Measurements from ENCODE around the gene SPAG16.
A peak's percentile ranks its signal among the peaks of the same experiment; 100 is the strongest.

SPAG16 gene

DNA sequence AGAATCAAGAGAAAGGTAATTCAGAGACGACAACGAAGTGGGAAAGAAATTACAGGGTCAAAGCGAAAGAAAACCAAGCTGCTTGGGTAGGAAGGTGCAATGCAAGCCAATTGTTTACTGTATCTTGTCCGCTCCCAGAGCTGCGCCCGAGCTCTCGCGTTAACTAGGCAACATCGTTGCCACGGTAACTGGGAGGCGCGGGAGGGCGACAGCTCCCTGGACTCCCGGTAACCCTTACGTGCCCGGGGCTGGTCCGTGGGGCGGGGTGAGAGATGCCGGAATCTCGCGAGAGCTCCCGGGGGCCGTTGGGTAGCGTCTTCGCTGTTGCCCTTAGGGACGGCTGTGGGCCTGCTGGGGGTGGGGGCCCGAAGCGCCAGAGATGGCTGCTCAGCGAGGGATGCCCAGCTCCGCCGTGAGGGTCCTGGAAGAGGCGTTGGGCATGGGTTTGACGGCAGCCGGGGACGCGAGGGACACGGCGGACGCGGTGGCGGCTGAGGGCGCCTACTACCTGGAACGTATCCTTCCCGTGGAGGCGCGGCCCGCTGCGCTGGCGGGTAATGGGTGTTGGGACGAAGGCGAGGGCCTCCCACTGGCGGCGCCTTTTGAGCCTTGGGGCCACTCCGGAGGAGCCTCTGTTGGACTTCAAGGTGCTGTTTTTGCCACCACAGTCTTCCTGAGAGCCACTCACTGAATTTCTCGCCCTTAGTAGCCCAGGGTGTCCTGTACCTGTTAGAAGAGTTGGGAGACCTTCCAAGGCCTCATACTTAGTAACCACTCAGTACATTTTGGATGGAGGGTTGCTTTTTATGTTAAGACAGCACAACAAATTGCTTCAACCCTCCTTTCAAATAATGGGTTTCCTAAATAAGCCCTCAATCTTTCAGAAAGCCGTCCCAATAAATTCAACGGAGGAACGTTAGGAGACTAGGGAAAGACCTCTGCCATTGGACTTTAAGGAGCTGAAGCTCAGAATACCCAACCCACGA, at the start of gene SPAG16:
Gene SPAG16 (plus strand): TSS at position 360 of the 986 bp plus-strand sequence.
- peak; percentile 96 to 97 for DNase-seq (ENCODE audit: low read depth in 2 of 2)

DNA sequence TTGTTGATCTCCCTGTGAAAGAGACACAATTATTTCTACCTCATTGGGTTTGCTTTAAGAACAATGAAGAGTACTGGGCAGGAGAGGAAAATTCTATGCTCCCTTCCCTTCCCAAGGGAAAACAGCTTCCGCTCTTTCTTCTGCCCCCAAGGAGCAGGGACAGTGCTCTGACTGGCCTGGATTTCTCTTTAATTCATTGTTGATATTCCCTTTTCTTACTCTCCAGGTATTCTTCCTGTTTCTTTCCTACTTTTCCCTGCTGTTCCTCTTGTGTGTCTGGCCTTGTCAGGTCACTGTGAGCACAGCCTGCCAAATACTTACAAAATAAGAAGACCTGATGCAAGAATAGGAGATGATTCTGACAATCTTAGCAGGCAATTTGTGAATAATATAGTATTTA, 49.6 kb upstream of the SPAG16 start:
- DNase-seq (ENCODE audit: low read depth in 2 of 2): no peak

DNA sequence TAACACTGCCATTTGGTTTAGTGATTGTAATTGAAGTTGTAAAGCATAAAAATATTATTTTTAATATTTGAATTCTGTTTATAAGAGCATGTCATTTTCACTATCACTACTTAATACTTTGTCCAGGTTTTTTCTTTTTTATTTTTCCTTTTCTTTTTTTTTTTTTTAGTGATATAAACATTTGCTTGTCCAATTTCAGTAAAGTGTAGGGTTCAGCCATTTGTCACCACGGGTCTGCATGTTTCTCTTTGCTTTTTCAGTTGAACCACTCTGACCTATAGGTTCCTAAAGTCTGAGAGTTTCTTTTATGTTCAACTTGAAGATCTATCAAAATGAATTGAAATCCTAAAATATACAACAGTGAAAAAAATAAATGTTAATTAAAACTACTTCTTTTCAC, 48.5 kb upstream of the SPAG16 start:
- DNase-seq (ENCODE audit: low read depth in 2 of 2): no peak

DNA sequence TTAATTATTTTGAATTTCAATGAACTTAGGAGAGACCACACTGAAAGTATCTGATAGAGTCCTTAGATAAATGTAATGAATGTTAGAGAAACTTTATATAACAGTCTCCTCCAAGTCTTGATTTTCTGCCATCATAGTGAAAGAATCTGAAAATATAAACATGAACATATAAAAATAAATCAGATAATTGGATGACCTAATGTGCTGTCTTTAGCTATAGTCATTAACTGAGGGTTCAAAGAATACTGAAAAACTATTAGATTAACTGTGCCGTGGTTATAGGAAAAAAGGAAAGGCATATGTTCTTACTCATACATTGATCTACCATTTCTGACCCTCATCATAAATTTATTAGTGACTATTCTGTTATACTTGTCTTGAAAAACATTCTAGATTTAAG, 47.0 kb upstream of the SPAG16 start:
- DNase-seq (ENCODE audit: low read depth in 2 of 2): no peak

DNA sequence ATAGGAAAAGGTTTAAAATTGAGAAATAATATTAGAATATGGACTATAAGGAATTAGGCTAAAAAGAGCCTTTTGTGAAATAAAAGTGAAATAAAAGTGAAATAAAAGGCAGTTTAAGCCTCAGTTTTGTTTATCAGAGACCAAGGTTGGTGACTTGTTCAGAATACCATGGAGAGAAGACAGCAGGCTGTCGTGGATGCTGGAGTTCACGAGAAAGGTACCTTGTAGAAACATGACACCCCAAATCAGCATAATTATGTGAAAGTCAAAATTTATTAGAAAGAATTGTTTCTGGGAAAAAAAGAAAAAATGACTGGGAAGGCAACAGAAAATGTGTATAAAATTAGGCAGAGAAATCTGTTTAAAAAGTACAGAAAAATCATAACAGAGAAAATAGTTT, 46.5 kb upstream of the SPAG16 start:
- DNase-seq (ENCODE audit: low read depth in 2 of 2): no peak

DNA sequence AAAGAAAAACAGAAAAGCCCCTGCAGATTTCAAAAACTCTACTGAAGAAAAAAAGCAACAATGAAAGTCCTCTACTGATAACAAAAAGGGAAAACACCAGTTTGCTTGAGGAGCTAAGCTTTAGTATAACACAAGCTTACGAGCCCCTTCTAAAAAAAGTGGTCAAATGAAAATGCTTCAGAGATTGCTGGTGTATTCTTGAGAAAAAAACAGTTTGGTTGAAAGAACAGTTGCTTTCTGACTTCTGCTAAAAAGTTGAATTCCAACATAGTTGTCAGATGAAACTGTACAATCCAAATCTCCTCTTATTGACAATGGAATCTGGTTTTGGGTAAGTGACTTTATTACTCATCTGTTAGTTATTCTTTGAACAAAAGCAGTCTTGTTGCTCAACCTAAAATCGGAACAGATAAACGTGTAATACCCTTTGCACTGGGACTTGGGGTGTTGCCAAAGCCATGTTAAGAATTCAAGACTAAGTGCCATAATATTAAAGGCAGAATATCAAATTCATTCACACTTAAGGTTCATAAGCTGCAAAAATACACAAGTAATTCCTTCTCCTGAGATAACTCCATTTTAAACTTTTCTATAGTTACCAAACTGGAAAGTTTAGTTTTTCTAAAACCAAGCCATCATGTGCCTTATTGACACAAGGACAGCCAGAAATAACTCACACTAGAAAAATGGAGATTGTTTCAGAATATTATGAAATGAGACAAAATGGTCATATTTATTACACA, 45.3 kb upstream of the SPAG16 start:
- peak; percentile 90 to 91 for DNase-seq (ENCODE audit: low read depth in 2 of 2)

DNA sequence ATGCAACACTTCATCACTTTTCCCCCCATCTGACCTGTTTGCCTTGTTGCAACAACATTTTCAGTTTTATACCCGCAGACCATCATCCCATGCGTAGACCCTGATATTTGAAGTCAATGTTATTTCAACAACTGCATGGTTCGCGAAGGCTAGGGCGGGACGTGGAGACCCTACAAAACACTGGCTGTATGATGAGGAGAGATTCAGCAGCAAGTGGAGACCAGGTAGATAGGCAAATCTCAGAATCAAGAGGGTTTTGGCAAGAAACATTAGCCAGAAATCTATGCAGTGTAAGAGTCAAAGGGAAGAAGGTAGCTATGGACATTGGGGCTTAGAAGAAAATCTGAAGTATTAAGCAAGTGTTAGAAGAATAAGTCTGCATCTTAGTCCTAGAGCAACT, 42.4 kb upstream of the SPAG16 start:
- no peak for DNase-seq (ENCODE audit: low read depth in 2 of 2)

DNA sequence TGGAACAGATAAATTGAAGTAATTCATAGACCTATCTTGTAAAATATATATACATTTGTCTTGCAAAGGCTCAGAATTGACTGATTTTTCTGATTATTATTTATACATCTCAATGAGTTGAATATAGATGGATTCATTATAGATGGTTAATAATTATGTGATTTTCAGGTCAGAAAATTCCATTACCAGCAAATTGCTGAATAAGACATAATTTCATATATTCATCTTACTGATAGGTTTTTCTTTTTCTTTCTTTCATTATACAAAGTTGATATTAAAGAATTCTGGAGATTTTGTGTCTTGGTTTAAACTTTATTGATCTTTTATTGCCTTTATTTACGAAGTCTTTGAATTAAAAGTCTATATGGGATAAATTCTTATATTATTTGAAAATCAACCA, 41.6 kb upstream of the SPAG16 start:
- DNase-seq (ENCODE audit: low read depth in 2 of 2): no peak

DNA sequence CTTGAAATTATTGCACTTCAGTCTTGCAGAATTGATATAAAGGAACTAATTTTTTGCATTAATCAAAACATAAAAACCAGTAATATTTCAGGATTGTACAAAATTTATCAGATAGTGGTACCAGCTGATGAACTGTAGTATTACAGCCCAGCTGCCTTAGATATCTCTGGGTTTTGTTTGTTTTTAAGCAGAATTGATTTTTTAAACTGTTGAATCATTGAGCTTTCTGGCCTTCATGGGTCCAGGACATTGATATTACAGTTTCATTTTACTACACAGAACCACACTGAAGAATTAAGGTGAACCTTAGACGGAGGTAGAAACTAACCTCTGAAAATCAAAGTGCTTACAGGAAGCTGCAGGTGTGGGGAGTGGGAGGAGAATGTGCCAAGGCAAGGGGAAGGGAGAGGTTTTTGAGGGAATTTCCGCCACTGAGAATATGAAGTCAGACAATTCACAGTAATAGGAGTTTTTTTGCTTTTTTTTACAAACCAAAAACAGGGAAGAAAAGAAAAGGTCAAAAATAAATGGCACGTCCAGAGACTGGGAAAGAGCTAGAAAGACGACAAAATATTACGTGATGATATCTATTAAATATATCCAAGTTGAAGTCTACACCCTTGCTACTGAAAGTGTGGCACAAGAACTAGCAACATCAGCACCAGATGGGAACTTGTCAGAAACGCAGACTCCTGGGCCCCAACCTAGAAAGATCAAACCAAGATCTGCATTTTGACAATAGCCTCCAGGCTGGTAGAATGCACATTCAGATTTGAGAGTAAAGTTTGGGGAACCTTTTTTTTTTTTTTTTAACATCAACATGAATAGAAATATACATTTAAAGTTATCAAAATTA, 40.8 kb upstream of the SPAG16 start:
- DNase-seq (ENCODE audit: low read depth in 2 of 2): no peak

DNA sequence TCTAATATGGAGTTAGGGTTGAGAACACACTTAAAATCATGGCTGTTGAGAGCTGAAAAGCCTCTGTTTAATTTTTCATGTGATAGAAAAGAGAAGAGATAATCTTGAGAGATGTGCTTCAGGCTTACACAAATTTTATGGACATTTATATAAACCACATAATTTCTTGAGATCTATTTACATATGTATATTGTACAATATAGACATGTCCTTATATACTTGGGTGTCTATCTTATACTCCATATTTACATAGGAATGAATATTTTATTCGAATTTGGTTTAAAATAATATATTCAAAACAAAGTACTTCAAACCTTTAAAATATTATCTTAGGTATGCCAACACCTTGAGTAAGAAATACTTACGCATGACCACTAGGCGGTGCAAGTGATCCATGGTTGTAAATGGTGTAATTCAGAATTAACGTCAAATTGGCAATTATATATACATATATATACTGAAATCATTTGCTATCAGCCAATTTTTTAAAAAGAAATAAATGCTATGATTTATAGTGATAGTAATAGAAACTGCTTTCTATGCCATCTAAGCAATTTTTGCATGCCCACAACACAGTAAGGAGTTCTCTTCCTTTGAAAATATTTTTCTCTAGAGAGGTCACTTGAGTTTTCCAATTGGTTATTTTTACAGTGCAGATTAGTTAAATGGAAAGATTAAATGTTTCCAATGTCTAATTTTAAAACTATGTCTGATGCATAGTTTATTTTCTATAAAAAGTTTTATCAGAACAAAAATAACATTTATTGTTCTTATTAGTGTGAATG, 37.6 kb upstream of the SPAG16 start:
- no peak for DNase-seq (ENCODE audit: low read depth in 2 of 2)

DNA sequence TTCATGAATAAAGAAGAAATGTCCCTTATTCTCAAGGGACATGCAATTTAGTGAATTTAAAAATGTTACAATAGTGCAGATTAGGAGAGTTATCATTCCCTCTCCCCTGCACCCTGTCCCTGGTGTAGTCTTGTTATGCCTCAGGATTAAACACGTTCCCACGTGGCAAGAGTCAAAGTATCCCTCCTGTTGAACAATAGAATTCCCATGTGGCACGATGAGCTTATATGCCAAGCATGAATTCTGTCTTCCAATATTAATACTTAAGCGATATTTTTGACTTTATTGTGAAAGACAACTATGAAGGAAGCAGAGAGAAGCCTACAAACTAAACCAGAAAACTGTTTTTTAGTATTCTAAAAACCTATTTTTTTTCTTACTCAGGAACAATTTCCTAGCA, 36.7 kb upstream of the SPAG16 start:
- DNase-seq (ENCODE audit: low read depth in 2 of 2): no peak

DNA sequence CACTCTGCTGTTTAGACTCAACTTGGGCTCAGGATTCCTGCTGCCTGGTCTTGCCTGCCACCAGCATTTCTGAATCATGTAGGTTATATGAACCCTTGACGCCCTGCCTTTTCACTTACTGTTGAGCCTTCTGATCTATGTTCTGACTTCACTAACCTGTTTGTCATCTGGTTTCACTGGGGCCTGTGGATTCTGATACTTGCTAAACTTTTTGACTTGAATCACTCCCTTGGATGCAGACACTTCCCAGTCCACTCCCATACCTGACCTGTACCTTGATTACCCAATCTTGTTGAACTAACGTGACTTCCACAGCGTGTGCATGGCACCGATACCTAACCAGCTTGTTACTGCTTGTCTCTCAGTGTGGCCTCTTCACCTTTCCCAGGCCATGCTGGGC, 35.6 kb upstream of the SPAG16 start:
- DNase-seq (ENCODE audit: low read depth in 2 of 2): no peak

DNA sequence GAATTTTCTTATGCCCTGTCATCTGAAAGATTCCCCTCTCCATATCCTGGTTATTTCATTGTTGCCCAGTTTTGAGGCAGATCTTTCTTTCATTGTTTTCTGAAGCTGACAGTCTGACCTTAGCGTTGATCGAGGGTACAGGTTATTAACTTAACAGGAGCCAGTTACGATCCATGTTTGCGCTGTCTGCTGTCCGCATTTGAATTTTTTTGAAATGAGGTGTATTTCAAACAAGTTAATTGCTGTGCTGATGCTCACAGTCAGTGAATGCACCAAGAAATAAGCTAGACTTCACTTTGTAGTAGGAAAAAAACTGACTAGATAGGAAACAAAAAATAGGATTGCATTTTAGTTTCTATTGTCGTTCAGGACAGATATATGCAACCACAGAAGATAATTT, 34.8 kb upstream of the SPAG16 start:
- no peak for DNase-seq (ENCODE audit: low read depth in 2 of 2)

DNA sequence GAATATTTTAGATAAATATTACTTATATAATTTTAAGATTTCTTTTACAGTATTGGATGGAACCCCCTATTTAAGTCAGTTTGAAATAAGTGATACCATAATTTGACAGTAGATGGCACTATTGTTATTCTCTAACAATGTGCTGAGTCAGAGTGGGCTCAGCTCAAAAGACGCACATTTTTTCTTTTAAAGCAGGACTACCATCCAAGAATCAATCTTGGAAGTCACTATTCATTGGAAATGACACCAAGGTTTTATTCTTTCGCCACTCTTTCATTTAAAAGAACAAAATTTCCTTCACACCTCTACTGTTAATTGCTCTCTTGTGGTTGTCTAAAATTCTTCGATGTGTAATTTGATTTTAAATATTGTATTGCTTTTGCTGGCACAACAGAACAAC, 32.6 kb upstream of the SPAG16 start:
- peak; percentile 56 to 65 for DNase-seq (ENCODE audit: low read depth in 2 of 2)

DNA sequence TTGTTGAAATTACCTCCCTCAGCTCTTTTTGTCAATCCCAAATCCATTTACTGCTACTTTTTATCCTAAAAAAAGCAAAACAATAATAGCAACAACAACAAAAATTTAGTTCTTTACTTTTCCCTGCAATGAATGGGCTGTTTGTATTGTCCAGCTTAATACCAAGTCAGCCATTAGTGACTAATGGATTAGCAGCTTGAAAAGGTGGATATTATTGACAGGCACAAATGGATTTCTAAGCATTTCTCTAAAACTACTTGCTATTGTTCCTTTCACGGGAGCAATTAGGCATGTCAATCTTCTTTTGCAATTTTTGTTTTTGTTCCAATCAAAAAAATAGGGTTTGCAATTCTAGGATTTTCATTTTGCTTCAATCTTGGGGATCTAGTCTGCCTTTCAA, 32.1 kb upstream of the SPAG16 start:
- no peak for DNase-seq (ENCODE audit: low read depth in 2 of 2)

DNA sequence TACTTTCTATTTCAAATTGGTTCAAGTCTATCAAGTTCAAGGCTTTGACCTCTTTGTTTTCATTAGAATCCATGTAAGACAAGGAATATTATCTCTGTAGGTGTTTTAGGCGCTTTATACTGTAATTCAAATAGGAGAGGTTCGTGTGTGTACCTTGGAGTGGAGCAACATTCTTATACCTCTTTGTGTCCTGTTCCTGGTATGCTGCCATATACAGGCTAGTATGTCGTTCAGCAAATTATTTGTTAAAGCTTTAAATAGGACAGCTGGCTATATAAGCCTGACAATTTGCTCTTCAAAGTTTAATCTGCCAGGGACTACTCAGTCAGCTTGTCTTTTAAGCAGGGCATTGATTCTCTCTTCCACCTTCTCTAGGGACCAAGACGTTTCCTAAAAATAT, 31.1 kb upstream of the SPAG16 start:
- DNase-seq (ENCODE audit: low read depth in 2 of 2): no peak

DNA sequence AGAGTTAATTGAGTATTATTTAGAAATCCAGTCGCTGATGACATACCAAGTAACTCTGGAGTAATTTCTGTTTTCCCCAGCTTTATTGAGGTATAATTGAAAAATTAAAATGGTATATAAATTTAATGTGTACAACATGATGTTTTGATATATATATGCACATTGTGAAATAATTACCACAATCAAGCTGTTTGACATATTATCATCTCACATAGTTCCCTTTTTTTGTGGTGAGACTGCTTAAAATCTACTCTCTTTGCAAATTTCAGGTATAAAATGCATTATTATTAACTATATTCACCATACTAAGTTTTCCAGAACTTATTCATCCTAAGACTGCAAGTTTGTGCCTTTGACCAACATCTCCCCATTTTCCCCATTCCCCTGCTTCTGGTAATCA, 25.0 kb upstream of the SPAG16 start:
- no peak for DNase-seq (ENCODE audit: low read depth in 2 of 2)

DNA sequence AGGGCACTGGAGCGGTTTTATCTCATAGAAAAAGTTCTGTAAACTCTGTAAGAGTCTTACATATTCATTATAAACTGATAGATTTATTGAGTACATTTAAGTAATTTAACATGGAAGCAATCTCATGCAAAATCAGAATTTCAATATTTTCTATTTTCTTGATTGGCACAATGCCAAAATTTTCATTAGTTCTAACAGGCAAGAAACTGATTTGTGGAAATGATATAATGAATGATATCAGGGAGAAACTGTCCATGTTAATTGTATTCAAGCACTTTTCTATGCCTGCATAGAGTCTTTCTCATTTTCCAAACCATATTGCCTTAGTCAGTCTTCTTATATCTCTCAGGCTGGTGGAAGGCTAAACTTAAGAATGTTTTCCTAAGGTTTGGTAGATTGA, 23.0 kb upstream of the SPAG16 start:
- no peak for DNase-seq (ENCODE audit: low read depth in 2 of 2)

DNA sequence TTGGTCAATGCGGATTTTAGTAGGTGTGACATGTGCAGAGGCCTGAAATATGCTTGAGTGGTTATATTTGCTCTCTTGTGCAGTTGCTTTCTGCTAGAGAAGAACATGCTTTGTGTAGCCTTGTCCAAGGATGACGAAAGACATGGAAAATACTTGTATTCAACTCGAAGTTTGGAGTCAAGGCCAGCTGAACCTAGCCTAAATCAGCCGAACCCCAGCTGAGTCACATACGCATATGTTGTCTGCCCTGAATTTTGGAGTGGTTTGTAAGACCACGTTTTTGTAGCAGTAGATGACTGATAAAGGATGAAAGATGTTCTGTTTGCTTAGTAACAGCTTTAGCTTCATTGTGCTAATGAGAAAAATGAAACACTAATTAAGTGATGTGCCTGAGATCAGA, 22.5 kb upstream of the SPAG16 start:
- no peak for DNase-seq (ENCODE audit: low read depth in 2 of 2)

DNA sequence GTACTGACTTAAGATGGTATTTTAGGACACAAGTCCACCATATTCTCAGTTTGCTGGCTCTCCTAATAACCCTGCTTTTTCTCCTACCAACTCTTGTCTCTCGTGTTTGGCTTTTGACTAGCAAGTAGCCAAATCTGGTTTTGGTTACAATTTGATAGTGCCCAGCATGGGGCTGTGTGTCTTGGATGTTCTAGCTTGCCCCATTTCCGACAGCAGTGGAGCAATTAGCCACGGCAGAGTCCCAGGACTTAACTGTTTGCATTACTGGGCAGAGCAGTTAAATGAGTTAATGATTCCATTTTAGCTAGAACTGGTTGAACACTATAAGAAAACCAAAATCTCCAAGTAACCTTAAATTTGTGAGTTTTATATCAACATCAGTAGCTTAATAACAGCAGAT, 18.6 kb upstream of the SPAG16 start:
- DNase-seq (ENCODE audit: low read depth in 2 of 2): no peak

DNA sequence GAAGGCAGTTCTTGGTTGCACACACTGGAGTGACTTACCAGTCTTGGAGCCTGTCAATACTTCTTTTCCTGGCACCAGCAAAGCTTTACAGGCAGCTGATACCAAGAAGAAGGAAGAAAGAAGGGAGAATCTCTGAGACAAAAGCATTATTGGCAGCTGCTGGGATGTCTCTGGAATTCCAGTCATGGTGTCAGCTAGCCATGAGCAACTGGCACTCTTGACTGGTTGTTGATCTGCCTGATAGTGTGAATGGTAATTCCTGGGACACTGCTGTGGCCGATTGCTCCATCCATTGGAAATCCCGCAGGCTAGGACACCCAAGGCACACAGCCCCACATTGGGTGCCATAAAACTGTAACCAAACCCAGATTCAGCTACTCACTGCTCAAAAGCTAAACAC, 17.8 kb upstream of the SPAG16 start:
- no peak for DNase-seq (ENCODE audit: low read depth in 2 of 2)

Measured in fibroblast of skin of left quadriceps (primary cell).